Activated T-cell treated with anti-CD3 and anti-CD28 coated beads, Interleukin-2, amount 50 U/mL, for 24 hours (primary cell): ENCODE results near the gene BET1L.
A peak's percentile ranks its signal among the peaks of the same experiment; 100 is the strongest.

ENCODE experiments used
- DNase-seq: peaks from one replicate; pipeline ENCODE4 v3.0.0-alpha.2; 2020
- H3K27ac Mint-ChIP-seq: 2 replicates; pipeline ENCODE4 v1.8.0; 2020; ENCODE audit warnings: mild to moderate bottlenecking, mixed read lengths
- H3K27me3 Mint-ChIP-seq: 2 replicates; pipeline ENCODE4 v1.8.0; 2020; ENCODE audit warnings: mixed read lengths
- H3K36me3 Mint-ChIP-seq: 2 replicates; pipeline ENCODE4 v1.8.0; 2020; ENCODE audit warnings: low read depth, mixed read lengths
- H3K4me1 Mint-ChIP-seq: 2 replicates; pipeline ENCODE4 v1.8.0; 2020; ENCODE audit warnings: low read depth, mixed read lengths
- H3K4me3 Mint-ChIP-seq: 2 replicates; pipeline ENCODE4 v1.8.0; 2020; ENCODE audit warnings: mild to moderate bottlenecking, moderate library complexity, mixed read lengths
- H3K9me3 Mint-ChIP-seq: 2 replicates; pipeline ENCODE4 v1.8.0; 2020; ENCODE audit warnings: mixed read lengths

The BET1L gene

DNA sequence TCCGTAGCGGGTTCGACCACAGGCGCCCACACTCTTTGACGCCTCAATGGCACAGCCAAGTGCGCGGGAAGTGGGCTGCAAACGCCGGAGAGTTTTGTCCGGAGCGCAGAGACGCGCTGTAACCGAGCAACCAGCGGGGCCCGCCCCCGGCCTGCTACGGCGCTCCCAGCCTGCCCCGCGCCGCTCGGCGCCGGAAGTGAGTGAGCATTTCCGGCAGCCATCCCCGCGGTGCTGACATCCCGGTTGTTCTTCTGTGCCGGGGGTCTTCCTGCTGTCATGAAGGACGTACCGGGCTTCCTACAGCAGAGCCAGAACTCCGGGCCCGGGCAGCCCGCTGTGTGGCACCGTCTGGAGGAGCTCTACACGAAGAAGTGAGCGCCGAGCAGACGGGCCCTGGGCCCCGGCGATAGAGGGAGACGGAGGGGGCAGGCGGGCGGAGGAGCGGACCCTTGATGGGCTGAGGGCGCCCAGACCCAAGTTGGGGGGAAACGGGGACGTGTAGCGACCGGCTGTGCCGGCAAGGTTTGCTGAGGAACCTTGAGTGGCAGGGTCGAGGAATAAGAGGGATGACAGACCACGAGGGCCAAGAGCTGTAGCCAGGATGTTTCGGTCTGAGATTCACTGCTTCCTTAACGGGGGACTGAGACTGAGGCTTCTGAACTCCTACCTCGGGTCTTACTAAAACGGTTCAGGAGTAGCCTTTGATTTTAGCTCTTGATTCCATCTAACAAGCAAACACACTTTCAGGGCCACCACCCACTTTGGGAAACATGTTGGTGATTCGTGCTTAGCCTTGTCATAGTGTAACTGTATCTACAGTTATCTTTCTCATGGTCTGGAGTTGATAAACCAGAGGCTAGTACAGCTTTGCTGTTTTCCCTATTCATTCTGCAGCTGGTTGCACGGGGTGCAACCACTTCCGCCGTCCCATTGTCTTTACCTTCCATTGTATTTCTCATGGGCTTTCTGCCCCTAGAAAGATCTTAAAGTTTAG is 29.9 kb upstream of the BET1L start, which contains the start of gene PSMD13:
PSMD13 (plus strand) TSS at position 203 of the 994 bp plus-strand sequence; CDS start at position 277, 74 bp downstream.
- Mint-ChIP-seq H3K27me3 (no peaks in the 10 kb centered on the region), H3K4me3 (peak within 1 kb of the TSS; percentile 99), H3K9me3 (no peaks in the 10 kb centered on the region), H3K27ac (peak within 1 kb of the TSS; percentile 100), H3K4me1 (peaks cover 47% of the 10 kb centered on the region), H3K36me3 (peaks cover 55% of the 10 kb centered on the region)
- DNase-seq: peak; percentile 93

DNA sequence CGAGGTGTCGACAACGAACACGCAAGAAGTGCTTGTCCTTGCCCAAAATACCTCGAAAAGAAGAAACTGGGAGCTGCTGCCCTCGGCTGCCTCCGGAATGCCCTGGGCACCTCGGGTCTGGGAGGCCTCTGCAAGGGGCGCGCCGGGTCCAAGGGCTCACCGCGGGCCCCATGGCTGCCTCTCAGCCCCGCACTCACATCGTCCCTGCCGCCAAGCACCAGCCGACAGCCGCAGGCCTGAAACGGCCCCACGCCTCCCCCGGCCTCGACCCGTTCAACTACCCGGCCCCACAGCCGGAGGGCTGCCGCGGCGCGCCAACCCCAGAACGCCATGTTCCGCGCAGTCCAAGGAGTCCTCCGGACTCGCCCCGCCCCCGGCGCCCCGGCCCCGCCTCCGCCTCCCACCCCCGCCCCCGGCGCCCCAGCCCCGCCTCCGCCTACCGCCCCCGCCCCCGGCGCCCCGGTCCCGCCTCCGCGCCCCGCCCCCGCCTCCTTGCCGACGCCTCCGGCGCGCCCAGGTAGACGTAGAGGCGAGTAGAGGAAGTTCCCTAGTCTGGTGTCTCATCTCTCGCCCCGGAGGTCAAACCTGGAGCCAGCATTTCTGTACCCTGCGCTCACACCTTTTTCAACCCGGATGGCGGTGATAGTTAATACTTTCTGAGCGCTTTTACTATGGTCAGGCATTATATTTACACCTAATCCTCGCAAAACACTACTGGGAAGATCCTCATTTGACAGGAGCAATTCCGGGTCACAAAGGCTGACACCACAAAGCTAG is 29.0 kb upstream of the BET1L start, which contains the start of gene SIRT3:
SIRT3 (minus strand) TSS at position 346 of the 777 bp plus-strand sequence; CDS start at position 332, 14 bp downstream.
- Mint-ChIP-seq H3K27me3 (no peaks in the 10 kb centered on the region), H3K9me3 (no peaks in the 10 kb centered on the region), H3K4me3 (peak within 1 kb of the TSS; percentile 99), H3K36me3 (peaks cover 47% of the 10 kb centered on the region), H3K4me1 (peaks cover 39% of the 10 kb centered on the region), H3K27ac (peak within 1 kb of the TSS; percentile 100)
- DNase-seq: peak; percentile 80

DNA sequence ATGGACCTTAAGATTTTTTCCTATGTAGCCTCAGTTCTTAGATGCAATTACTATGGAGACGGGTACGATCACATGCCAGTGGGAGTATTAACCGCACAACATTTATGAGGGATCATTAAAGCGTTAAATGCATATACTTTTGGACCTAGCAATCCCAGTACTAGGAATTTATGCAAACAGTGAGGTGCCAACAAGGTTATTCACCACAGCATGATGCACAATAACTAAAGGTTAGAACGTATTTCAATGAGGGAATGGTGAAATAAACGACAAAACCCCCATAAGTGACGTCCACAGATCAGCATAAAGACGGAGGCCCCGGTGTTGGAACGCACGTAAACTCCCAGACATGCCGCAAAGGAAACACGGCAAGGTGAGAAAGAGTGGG is 28.4 kb upstream of the BET1L start:
- no peak for DNase-seq
- Mint-ChIP-seq H3K27me3 (no peaks in the 10 kb centered on the region), H3K36me3 (peaks cover 42% of the 10 kb centered on the region), H3K27ac (peak overlapping the region; percentile 92), H3K9me3 (no peaks in the 10 kb centered on the region), H3K4me3 (peak overlapping the region; percentile 99), H3K4me1 (peaks cover 37% of the 10 kb centered on the region)

DNA sequence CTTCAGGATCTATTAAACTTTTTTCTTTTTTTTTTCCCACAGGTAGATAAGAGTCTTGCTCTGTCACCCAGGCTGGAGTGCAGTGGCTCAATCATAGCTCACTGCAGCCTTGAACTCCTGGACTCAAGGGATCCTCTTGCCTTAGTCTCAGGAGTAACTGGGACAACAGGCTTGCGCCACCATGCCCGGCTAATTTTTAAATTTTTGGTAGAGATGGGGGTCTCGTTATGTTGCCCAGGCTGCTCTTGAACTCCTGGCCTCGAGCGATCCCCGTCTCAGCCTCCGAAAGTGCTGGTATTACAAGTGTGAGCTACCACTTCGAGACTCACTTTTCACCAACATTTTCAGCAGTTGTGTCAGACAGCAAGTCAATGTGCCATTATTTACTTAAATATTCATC is 28.0 kb upstream of the BET1L start:
- H3K4me3 Mint-ChIP-seq: peak overlapping the region; percentile 99
- peaks cover 36% of the 10 kb centered on the region for H3K4me1 Mint-ChIP-seq
- H3K36me3 Mint-ChIP-seq: peaks cover 41% of the 10 kb centered on the region
- DNase-seq: no peak
- peak overlapping the region; percentile 92 for H3K27ac Mint-ChIP-seq
- H3K27me3 Mint-ChIP-seq: no peaks in the 10 kb centered on the region
- no peaks in the 10 kb centered on the region for H3K9me3 Mint-ChIP-seq

DNA sequence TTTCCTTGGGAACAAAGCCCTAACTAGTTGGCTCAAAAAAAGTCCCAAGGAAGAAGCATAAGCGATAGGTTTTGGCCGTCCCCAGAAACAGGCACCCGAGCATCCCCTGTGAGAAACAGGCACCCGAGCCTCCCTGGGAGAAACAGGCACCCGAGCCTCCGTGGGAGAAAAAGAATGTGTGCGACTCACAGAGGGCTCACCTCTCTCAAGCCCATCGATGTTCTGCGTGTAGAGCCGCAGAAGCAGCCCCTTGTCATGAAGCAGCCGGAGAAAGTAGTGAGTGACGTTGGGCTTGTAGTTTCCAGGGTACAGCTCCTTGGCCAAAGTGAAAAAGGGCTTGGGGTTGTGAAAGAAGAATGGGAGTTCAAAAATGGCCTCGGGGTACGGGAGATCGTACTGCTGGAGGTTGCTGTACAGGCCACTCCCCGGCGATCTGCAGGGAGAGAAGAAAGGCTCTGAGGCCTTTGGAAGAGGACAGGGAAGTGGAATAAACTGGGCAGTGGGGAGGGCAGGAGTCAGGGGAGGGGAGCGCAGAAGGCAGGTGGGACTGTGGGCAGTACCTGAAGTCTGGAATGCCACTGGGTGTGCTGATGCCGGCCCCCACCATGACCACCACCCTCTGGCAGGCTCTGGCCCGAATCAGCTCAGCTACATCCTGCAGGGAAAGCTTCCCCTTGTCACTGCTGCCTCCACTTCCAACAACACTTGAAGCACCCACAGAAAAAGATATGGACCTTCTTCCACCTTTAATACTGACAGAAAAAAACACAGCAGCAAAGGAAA is 25.8 kb upstream of the BET1L start:
- no peak overlapping the region for H3K27ac Mint-ChIP-seq
- peaks cover 23% of the 10 kb centered on the region for H3K4me1 Mint-ChIP-seq
- H3K9me3 Mint-ChIP-seq: no peaks in the 10 kb centered on the region
- no peak for DNase-seq
- H3K27me3 Mint-ChIP-seq: no peaks in the 10 kb centered on the region
- peaks cover 33% of the 10 kb centered on the region for H3K36me3 Mint-ChIP-seq
- H3K4me3 Mint-ChIP-seq: no peak overlapping the region

DNA sequence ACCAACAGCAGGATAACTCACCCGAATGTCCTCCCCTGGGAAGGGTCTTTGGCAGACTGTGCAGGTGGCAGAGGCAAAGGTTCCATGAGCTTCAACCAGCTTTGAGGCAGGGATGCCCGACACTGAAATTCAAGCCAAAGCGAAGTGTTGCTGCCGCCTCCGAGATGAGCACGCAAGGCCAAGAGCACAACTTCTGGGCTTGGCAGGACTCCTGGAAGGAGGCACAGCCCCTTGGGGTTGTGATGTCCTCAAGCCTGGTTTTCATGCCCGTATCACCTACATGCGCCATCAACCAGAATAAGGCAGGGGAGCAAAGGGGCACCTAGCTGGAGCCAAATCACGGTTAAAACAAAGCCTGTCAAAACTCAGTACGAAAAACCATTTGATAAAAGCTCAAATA is 23.2 kb upstream of the BET1L start:
- H3K36me3 Mint-ChIP-seq: peaks cover 20% of the 10 kb centered on the region
- H3K4me1 Mint-ChIP-seq: peaks cover 26% of the 10 kb centered on the region
- DNase-seq: no peak
- H3K27me3 Mint-ChIP-seq: no peaks in the 10 kb centered on the region
- H3K27ac Mint-ChIP-seq: no peak overlapping the region
- no peaks in the 10 kb centered on the region for H3K9me3 Mint-ChIP-seq
- H3K4me3 Mint-ChIP-seq: no peak overlapping the region

DNA sequence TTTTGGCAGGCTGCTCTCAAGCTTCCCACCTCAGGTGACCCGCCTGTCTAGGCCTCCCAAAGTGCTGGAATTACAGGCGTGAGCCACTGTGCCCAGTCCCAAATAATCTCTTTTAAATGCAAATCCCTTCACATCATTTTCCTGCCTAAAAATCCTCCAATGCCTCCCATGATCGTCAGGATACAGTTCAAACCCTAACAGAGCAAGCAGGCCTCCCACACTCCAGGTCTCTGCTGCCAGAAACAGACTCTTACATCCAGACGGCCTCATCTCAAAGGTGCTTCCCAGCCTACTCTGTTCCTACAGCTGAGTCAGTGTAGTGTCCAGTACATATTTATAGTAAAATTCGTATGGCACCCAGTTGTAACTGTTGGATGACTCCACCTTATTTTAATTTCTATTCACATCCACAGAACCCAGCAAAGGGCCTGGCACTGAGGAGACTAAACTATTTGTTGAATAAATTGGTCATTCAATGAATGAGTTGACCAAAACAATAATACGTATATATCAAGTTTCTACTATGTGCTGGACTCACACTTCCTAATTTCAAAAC is 20.7 kb upstream of the BET1L start:
- H3K4me3 Mint-ChIP-seq: no peak overlapping the region
- H3K27ac Mint-ChIP-seq: peak overlapping the region; percentile 16
- H3K27me3 Mint-ChIP-seq: no peaks in the 10 kb centered on the region
- H3K4me1 Mint-ChIP-seq: peaks cover 21% of the 10 kb centered on the region
- H3K36me3 Mint-ChIP-seq: peaks cover 24% of the 10 kb centered on the region
- no peak for DNase-seq
- H3K9me3 Mint-ChIP-seq: no peaks in the 10 kb centered on the region

DNA sequence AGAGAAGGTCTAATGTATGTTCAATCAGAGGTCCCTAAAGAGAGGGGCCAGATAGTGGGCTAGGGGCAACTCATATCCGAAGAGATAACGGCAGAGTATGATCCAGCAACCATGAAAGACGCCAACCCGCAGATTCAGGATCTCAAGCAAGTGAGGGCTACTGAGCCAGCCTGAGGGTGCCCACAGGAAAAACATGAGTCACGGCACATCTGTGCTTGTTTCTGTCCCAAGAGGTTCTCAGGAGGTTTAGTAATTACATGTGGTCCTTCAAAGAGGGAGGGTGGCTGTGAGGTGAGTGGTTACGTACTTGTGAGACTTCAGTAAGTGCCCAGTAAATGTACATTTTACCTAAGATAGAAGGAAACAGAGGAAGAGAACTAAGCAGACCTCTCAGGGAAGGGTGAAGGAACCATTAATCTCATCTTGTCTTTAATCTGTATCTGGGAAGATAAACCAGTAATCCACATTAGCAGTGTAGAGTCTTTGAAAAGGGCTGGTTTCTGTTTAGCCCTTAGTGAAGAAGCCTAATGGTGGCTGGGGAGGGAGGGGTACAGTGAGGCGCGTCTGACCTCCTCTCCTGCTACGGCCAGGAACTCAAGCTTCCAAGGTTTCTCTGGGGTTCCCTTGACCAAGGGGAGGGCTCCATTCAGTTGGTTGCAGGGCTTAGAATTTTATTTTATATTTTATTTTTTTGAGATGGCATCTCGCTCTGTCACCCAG is 18.7 kb upstream of the BET1L start:
- peaks cover 21% of the 10 kb centered on the region for H3K4me1 Mint-ChIP-seq
- no peak for DNase-seq
- no peak overlapping the region for H3K4me3 Mint-ChIP-seq
- peak overlapping the region; percentile 42 for H3K27ac Mint-ChIP-seq
- peaks cover 29% of the 10 kb centered on the region for H3K36me3 Mint-ChIP-seq
- H3K9me3 Mint-ChIP-seq: no peaks in the 10 kb centered on the region
- no peaks in the 10 kb centered on the region for H3K27me3 Mint-ChIP-seq

DNA sequence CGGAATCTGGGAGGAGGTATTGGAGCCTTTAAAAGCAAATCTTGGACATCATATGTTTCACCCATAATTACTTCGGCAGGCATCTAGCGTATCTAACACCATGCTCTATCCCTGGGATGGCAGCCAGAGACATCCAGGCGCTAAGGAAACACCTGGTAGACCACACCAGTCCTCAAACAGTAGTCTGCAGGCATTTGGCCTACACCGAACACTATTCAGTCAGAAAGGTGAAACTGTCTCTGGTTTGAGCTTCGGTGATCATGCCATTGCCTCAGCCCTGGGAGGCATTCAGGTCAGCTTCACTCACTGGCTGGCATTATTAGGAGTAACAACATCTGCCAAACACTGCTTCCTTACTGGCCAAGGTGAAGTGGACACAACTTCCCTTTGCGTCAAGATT is 17.2 kb upstream of the BET1L start:
- peaks cover 18% of the 10 kb centered on the region for H3K4me1 Mint-ChIP-seq
- no peaks in the 10 kb centered on the region for H3K9me3 Mint-ChIP-seq
- no peak overlapping the region for H3K4me3 Mint-ChIP-seq
- no peak overlapping the region for H3K27ac Mint-ChIP-seq
- no peaks in the 10 kb centered on the region for H3K27me3 Mint-ChIP-seq
- H3K36me3 Mint-ChIP-seq: peaks cover 24% of the 10 kb centered on the region
- DNase-seq: no peak

DNA sequence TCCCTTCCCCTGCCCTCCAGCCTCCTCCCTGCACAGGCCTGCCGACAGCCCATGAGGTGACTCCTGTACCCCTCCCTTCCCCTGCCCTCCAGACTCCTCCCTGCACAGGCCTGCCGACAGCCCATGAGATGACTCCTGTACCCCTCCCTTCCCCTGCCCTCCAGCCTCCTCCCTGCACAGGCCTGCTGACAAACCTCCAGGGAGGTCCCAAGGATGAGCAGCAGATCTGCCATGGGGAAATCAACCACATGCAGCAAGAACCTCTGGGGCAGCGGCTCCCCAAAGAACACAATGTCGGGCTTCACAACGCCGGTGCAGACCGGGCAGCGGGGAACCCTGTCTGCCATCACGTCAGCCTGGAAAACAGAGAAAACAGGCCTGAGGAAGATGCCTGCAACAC is 16.7 kb upstream of the BET1L start:
- H3K36me3 Mint-ChIP-seq: peaks cover 23% of the 10 kb centered on the region
- no peak for DNase-seq
- no peak overlapping the region for H3K4me3 Mint-ChIP-seq
- peaks cover 18% of the 10 kb centered on the region for H3K4me1 Mint-ChIP-seq
- H3K27ac Mint-ChIP-seq: no peak overlapping the region
- no peaks in the 10 kb centered on the region for H3K27me3 Mint-ChIP-seq
- H3K9me3 Mint-ChIP-seq: no peaks in the 10 kb centered on the region

DNA sequence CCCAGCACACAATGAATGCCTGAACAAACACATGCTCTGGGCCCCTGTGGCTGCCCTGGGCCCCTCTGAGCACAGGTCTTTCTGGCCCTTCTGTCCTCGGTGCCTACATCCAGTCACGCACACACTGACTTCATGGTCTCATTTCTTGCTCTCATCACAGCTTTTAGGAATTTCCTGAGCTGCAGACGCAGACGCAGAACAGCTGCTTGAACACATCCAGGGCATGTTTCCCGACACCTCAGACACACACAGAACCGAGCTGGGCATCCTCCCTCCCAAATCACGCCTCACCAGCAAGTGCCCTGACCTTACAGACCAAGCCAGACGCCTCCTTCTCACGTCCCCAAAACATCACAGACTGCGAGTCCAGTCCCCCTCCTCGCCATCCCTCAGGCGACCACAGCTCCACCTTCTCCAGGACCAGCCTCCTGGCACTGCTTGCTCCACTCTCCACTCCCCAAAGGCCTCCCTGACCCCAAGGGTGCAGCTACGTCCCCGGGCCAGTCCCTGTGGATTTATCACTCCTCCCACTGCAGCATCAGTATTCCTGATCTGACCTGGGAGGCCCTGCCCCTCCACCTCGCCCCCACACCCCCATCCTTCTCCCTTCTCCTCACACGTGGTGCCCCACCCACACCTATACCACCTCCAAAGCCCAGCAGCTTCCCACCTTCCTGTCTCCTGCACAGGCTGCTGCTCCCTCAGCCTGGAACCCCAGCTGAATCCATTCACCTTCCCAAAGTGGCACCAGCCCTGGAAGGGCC is 16.0 kb upstream of the BET1L start:
- H3K9me3 Mint-ChIP-seq: no peaks in the 10 kb centered on the region
- H3K4me3 Mint-ChIP-seq: no peak overlapping the region
- H3K4me1 Mint-ChIP-seq: peaks cover 11% of the 10 kb centered on the region
- no peak for DNase-seq
- H3K27ac Mint-ChIP-seq: peak overlapping the region; percentile 40
- H3K36me3 Mint-ChIP-seq: peaks cover 18% of the 10 kb centered on the region
- no peaks in the 10 kb centered on the region for H3K27me3 Mint-ChIP-seq

DNA sequence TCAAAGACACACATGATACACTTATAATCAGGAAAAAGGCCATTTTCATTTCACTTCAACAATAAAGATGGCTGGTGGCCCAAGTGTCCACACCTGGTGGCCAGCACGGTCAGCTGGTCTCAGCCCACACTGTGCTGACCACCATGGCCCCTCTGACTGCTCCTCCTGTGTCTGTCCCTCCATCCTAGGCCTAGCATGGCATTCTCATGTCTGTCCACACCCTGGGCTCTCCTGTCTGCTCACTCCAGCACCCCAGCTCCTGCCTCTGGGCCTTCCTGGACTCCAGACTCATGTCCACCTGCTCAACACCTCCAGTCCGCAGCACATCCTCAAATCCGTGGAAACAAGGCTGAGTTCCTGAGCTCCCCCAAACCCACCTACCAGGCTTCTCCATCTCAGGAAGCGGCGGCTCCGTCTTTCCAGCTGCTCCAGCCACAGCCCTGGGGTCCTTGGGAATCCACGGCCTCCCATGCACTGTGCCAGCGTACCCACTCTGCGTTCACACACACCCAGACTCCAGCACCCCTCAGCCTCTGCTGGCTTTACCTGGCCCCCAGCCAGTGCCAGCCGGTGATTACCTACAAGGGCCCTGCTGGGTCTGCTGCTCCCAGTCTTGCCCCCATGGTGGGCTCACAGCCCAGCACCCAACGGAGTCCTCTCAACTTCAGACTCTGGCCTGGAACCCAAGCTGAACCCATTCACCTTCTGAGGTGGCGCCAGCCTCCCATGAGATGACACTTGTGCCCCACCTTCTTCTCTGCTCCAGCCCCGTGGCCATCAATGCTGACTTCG is 15.0 kb upstream of the BET1L start:
- H3K4me3 Mint-ChIP-seq: no peak overlapping the region
- DNase-seq: no peak
- H3K27me3 Mint-ChIP-seq: no peaks in the 10 kb centered on the region
- H3K9me3 Mint-ChIP-seq: no peaks in the 10 kb centered on the region
- peaks cover 21% of the 10 kb centered on the region for H3K36me3 Mint-ChIP-seq
- no peak overlapping the region for H3K27ac Mint-ChIP-seq
- peaks cover 17% of the 10 kb centered on the region for H3K4me1 Mint-ChIP-seq
